Measurements from ENCODE around the gene PITPNM2.
A peak's percentile ranks its signal among the peaks of the same experiment; 100 is the strongest.
"Not testable (repeated sequence)": the region's sequence is repeated elsewhere in the genome, so short reads cannot be mapped to it uniquely, and the experiment has no call there.

PITPNM2 gene

GRCh38 chr12:123120452-123121166, 30.3 kb downstream of the PITPNM2 start:
- DNase-seq (ENCODE audit: low read depth, low spot score), result no peak

DNA sequence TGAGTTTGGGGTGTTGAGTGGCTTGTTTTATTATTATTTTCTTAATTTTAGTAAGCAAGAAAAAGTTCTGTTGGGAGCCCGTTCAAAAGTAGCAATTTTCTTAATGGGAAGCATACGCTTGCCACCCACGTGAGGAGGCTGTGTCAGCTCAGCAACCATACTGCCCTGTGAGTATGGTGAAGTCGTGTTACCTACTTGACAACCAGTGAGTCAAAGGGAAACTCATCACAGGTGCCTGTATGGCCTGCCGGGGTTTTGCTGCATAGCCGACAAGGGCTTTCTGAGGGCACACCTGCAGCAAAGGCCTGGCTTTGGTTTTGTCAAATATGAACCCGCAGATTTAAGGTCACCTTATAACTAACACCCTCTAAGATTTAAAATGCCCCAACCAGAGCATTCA, 31.1 kb downstream of the PITPNM2 start:
- peak; percentile 21 for DNase-seq (ENCODE audit: low read depth, low spot score)

DNA sequence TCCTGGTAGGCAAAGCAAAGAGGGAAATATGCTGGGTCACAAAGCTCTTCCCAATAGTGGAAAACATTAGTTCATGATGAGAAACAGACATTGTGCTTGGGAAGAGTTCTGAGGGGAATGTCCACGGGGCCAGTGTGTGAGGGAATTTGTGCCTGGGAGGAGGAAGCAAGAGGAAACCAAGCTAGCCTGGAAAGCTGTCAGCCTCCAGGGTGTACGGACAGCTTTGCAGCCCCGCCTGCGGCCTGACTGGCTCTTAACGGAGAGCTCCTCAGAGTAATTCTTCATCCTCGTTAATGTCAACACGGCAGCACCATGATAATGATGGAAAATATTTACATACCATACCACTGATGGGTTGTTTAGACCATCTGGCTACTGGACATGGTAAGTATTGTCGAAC, 32.4 kb downstream of the PITPNM2 start:
- no peak for DNase-seq (ENCODE audit: low read depth, low spot score)

DNA sequence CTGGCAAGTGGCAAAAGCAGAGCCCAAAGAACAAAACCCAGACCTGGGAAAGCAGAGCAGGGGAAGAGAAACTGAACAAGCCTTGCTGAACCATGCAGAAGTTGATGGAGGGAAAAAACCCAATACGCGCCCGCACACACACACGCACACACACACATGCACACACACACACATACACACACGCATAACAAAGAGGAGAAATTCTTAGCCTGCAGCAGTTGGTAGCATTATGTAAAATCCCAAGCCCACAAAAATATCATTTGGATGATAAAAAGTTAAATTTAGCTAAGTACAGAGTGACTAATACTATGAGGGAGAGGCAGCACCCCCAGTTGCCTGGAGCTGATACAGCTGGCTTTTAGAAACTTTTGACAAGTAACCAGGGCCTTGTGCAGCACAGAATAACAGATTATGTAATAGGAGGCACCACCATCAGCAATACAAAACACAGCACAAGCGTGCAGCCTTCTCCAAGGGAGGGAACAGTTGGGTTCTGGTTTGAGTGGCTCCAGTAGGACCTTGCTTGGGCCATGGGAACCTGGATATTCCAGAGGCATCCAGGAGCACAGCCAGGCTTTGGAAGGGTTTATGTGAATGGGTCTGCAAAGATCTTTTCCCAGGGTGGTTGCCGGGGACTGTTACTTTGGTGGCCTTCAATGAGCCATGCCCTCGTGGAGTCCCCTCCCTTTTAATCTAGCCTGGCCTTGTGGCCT, 35.3 kb downstream of the PITPNM2 start:
- DNase-seq (ENCODE audit: low read depth, low spot score), result no peak

DNA sequence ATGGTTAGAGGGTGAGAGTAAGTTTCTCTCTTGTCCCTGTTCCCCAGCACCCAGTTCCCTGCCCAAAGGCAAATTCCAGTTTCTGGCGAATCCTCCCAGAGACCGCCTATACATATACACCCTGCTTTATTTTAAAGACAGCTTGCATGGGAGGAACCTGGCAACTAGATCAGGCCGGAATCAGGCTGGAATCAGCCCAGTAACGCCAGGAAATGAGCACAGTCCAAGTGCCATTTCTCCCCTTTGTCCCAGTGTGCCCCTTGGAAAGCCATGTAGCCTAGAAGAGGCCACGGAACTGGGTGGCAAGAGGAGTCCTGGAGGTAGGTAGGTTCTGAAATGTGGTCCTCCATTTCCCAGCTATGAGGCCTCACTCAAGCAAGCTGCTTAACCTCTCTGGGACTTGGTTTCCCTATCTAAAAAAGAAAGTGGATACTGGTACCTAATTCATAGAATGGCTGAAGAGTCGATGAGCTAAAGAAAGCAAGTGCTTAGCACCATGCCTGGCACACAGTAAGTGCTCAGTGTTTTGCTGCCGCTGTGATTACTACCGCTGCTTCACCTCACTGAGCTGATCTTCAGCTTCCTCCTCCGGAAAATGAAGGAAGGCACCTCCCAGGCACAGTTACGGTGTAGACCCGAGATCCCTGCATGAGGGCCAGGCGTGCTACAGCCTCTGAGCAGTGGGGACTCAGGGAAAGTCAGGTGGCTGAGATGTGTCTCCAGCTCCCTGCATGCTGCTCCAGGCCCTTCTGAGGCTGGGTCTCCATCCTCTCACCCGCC, 36.4 kb downstream of the PITPNM2 start:
- DNase-seq (ENCODE audit: low read depth, low spot score), result no peak

GRCh38 chr12:123113026-123113425, 37.9 kb downstream of the PITPNM2 start:
- no peak for DNase-seq (ENCODE audit: low read depth, low spot score)

- no peak for DNase-seq (ENCODE audit: low read depth, low spot score)
Measured at GRCh38 chr12:123111498-123112165, 39.3 kb downstream of the PITPNM2 start.

GRCh38 chr12:123109319-123109772, 41.5 kb downstream of the PITPNM2 start:
- DNase-seq (ENCODE audit: low read depth, low spot score), result no peak

DNA sequence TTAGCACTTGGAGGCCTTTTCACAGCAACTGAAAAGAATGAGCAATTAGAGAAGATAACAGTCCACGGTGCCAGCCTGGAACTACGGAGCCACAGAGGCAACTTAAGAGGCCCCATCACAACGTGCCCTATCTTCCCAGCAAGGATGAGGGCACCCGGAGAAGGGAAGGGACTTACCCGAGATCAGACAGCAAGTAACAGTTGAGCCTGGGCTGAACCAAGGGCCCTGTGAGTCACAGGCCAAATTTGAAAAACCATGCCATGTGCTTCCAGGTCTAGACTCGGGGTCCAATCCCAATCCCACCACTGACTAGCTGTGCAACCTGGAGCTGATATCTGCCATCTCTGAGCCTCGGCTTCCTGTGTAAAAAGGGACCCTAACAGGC, 42.2 kb downstream of the PITPNM2 start:
- DNase-seq (ENCODE audit: low read depth, low spot score), result no peak

- no peak for DNase-seq (ENCODE audit: low read depth, low spot score)
Measured at GRCh38 chr12:123107926-123108681, 42.8 kb downstream of the PITPNM2 start.

GRCh38 chr12:123106640-123107359, 44.1 kb downstream of the PITPNM2 start:
- DNase-seq (ENCODE audit: low read depth, low spot score), result no peak

DNA sequence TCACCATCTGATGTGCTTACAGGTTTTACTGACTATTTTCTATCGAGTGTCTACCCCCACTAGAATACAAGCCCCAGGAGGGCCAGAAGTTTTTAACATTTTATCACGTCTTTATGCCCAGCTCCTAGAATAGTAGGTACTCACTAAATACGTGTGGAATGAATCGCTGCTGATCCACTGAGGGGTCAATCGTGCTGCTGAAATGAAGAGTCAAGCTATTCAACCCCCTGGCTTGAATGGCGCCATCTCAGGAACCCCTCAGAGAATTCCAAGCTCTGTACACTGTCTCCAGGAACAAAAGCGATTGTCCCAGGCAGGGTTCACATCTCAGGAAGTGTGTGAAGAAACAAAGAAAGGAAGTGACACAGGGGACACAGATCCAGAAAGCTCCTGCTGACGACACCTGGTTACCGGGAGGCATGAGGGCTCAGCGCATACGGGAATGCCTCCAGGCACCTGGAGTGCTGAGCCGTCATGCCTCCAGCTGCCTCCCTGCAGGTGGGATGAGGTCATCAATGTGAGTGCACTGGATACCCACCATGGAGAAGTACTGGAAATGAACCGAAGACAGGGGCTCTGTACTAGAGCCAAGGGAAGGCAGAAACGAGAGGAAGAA, 45.6 kb downstream of the PITPNM2 start:
- no peak for DNase-seq (ENCODE audit: low read depth, low spot score)

GRCh38 chr12:123104809-123105208, 46.1 kb downstream of the PITPNM2 start:
- no peak for DNase-seq (ENCODE audit: low read depth, low spot score)

DNA sequence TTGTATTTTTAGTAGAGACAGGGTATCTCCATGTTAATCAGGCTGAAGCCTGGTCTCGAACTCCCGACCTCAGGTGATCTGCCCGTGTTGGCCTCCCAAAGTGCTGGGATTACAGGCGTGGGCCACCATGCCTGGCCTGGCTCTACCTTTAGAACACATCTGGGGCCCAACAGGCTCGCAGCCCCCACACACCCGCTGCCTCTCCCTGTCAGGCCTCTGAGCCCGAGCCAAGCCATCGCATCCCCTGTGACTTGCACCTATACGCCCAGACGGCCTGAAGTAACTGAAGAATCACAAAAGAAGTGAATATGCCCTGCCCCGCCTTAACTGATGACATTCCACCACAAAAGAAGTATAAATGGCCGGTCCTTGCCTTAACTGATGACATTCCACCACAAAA, 46.8 kb downstream of the PITPNM2 start:
- not testable (repeated sequence) for DNase-seq (ENCODE audit: low read depth, low spot score)

DNA sequence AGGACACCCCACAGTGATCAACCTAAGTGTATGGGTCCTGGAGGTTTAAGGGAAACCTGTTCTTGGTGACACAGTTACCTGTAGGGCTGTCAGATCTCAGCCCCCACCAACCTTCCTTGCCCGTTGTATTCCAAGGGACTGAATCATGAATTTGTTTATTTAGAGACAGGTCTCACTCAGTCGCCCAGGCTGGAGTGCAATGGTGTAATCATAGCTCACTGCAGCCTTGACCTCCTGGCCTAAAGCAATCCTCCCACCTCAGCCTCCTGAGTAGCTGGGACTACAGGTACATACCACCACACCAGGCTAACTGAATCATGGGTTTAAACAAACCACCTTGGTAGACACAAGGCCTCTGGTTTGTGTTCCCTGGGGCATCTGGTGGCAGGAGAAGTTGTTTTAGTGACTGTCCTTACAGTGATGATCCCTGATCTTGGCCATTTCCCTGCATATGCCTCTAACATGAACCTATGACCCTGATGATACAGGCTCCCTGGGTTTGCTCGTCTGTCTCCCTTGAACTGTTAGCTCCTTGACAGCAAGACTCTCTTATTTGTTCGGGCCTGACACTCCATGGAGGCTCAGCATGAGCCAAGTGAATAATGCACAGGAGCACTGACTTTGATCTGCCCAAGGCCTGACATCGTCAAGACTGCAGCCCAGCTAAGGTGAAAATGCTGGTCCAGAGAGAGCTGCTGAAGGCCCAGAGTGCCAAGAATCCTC, 47.9 kb downstream of the PITPNM2 start:
- no peak for DNase-seq (ENCODE audit: low read depth, low spot score)

DNA sequence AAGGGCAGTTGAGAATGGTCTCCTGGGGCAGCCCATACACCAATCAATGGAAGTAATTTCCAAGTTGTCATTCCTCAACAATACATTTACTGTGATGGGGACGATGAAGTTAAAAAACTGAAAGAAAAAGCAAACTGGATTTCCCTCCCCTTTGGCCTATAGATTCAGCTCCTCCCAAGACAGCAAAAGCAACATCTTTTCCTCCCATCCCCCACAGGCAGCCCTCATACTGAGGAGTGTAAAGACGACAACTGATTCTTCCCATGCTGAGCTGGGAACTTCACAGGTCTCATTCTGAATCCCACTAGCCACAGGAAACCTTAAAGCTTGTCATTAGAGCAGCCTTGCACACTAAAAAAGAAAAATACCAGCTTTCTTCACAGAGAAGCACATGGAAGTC, 48.5 kb downstream of the PITPNM2 start:
- DNase-seq (ENCODE audit: low read depth, low spot score), result no peak

DNA sequence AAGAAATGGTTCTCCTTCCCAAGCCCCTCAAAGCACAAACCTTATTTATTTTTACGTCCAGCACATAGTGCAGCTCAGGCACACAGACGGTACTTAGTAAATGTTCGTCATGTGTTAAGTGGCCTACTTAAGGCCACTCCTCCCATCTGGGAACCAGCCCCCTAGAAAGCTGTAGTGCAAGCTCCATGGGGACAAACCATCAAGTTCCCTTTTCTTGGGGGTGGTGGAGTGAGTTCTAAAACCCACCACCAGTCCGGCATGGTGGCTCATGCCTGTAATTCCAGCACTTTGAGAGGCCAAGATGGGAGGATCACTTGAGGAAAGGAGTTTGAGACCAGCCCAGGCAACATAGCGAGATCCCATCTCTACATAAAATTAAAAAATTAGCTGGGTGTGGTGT, 49.4 kb downstream of the PITPNM2 start:
- no peak for DNase-seq (ENCODE audit: low read depth, low spot score)

All from activated CD4-positive, CD25-positive, alpha-beta regulatory T cell treated with anti-CD3 and anti-CD28 coated beads, Interleukin-2, amount 50 U/mL, for 16 hours (primary cell).